ENCODE results near the gene CHRNA10.

DNA sequence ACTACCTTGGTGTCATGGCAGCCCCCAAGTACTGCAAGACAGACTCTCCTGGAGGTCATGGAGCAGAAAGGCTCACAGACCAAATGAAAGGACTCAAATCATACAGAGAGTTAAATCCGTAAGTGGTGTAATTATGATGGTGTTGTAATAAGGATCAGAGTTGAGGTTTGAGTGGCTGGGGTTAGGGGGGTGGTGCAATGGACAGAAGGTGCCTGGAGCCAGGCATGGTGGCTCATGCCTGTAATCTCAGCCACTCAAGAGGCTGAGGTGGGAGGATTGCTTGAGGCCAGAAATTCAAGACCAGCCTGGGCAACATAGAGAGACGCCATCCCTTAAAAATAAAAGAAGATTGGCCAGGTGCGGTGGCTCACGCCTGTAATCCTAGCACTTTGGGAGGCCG, 48.1 kb downstream of the CHRNA10 start:
- TF ChIP-seq GATA2 (IDR thresholded peaks at IDR 0.05; ENCODE audit: low read depth, low read length) (no peak), GATA3 (IDR thresholded peaks at IDR 0.05; ENCODE audit: low read depth, low read length) (no peak)

All from SH-SY5Y (cell line).